PC-9 (cell line): ENCODE data around the gene CHKA.

Experiments
- CTCF ChIP-seq: fragments of 200-600 bp; sonication (generic); conservative IDR thresholded peaks from 2 replicates; pipeline ENCODE4 v1.6.1; 2017; ENCODE audit warnings: mixed run types, antibody characterized with exemption, mild to moderate bottlenecking, moderate library complexity
- EZH2 ChIP-seq: fragments of 200-600 bp; sonication (generic); IDR thresholded peaks from 2 replicates; pipeline ENCODE4 v1.8.0; 2017; ENCODE audit warnings: antibody characterized with exemption, low read depth

- TF ChIP-seq CTCF, result no peak
- TF ChIP-seq EZH2, result no peak
These were observed 49.7 kb downstream of the CHKA start for GRCh38 chr11:68071281-68072048.
